HepG2 (cell line): ENCODE results near the gene SCGB3A2. TPM values are rescaled to one million over a fixed set of nuclear protein-coding genes. Genes with fewer than 3 reads are reported as not detected.

ENCODE experiments used
- ATRX ChIP-seq: sonication (generic); formaldehyde crosslinking; IDR thresholded peaks from 2 replicates; pipeline ENCODE4 v1.4.0; 2020; ENCODE audit warnings: missing genetic modification reagents, borderline replicate concordance
- BORCS8-MEF2B ChIP-seq: sonication (generic); formaldehyde crosslinking; IDR thresholded peaks from 2 replicates; pipeline ENCODE4 v1.8.0; 2022; ENCODE audit warnings: mild to moderate bottlenecking, missing genetic modification reagents
- BRF2 ChIP-seq: sonication (generic); formaldehyde crosslinking; IDR thresholded peaks from 2 replicates; pipeline ENCODE4 v1.8.1; 2022; ENCODE audit warnings: mild to moderate bottlenecking, missing genetic modification reagents
- DZIP1 ChIP-seq: sonication (generic); formaldehyde crosslinking; IDR thresholded peaks from 2 replicates; pipeline ENCODE4 v1.5.0; 2020; ENCODE audit warnings: mild to moderate bottlenecking, missing genetic modification reagents
- FOXP1 ChIP-seq, 2 experiments: fragments of 450-650 bp in 1 of 2; IDR thresholded peaks; 2 replicates each; pipeline ENCODE4 v1.6.1; 2017 to 2018; ENCODE audit warnings: antibody characterized with exemption in 1 of 2
- GATAD2A ChIP-seq: IDR thresholded peaks from 2 replicates; pipeline ENCODE4 v1.6.1; 2016
- HNRNPLL ChIP-seq: fragments of 200-400 bp; formaldehyde crosslinking; IDR thresholded peaks from 2 replicates; pipeline ENCODE4 v1.6.1; 2017; ENCODE audit warnings: mild to moderate bottlenecking, low read depth, low read length; ENCODE audit not compliant: poor library complexity, severe bottlenecking
- ISX ChIP-seq: sonication (generic); formaldehyde crosslinking; conservative IDR thresholded peaks from 2 replicates; pipeline ENCODE4 v1.5.0; 2020; ENCODE audit warnings: missing genetic modification reagents
- MAFF ChIP-seq: IDR thresholded peaks from 2 replicates; pipeline ENCODE4 v1.6.1; 2011; ENCODE audit warnings: low read depth, low read length, improper control_type of control experiment
- MED13 ChIP-seq: sonication (generic); formaldehyde crosslinking; IDR thresholded peaks from 2 replicates; pipeline ENCODE4 v1.5.0; 2020; ENCODE audit warnings: missing genetic modification reagents
- NCOA5 ChIP-seq: sonication (generic); formaldehyde crosslinking; IDR thresholded peaks from 2 replicates; pipeline ENCODE4 v1.4.0; 2020; ENCODE audit warnings: missing genetic modification reagents
- PBX3 ChIP-seq: sonication (generic); formaldehyde crosslinking; IDR thresholded peaks from 2 replicates; pipeline ENCODE4 v1.8.1; 2023; ENCODE audit warnings: missing genetic modification reagents, inconsistent platforms, borderline replicate concordance
- PRDM4 ChIP-seq: sonication (generic); formaldehyde crosslinking; IDR thresholded peaks from 2 replicates; pipeline ENCODE4 v1.9.0; 2021; ENCODE audit warnings: missing genetic modification reagents, borderline replicate concordance
- RNF2 ChIP-seq: fragments of 450-650 bp; conservative IDR thresholded peaks from 2 replicates; pipeline ENCODE4 v1.6.1; 2016; ENCODE audit warnings: low read depth
- YY1 ChIP-seq: IDR thresholded peaks from 2 replicates; pipeline ENCODE4 v1.6.1; 2011; ENCODE audit warnings: low read length, low read depth, moderate library complexity, mild to moderate bottlenecking; ENCODE audit not compliant: insufficient read depth, insufficient replicate concordance
- ZBTB20 ChIP-seq: sonication (generic); formaldehyde crosslinking; IDR thresholded peaks from 2 replicates; pipeline ENCODE4 v1.8.1; 2023; ENCODE audit warnings: missing genetic modification reagents, low read depth, mild to moderate bottlenecking, borderline replicate concordance
- ZFP37 ChIP-seq: sonication (generic); formaldehyde crosslinking; IDR thresholded peaks from 2 replicates; pipeline ENCODE4 v1.4.0; 2020; ENCODE audit warnings: missing genetic modification reagents, borderline replicate concordance
- ZNF513 ChIP-seq: sonication (generic); formaldehyde crosslinking; conservative IDR thresholded peaks from 2 replicates; pipeline ENCODE4 v1.5.0; 2020; ENCODE audit warnings: missing genetic modification reagents
- ZNF660 ChIP-seq: sonication (generic); formaldehyde crosslinking; IDR thresholded peaks from 2 replicates; pipeline ENCODE4 v1.5.1; 2020; ENCODE audit warnings: mild to moderate bottlenecking, low read depth, missing genetic modification reagents, borderline replicate concordance
- ZNF746 ChIP-seq: sonication (generic); formaldehyde crosslinking; IDR thresholded peaks from 2 replicates; pipeline ENCODE4 v1.8.0; 2022; ENCODE audit warnings: mild to moderate bottlenecking, missing genetic modification reagents
- ZNF777 ChIP-seq: sonication (generic); formaldehyde crosslinking; IDR thresholded peaks from 2 replicates; pipeline ENCODE4 v1.4.0; 2020; ENCODE audit warnings: missing genetic modification reagents
- polyA plus RNA-seq, 8 experiments: library from polyadenylated mRNA; depleted of rRNA in 3 of 8; stranded (reverse) in 7 of 8; unstranded in 1 of 8; fragments of >200 nt; fragmentation: Illumina TruSeq in 4 of 8; extraction: Trizol in 4 of 8; gene quantifications; 2 replicates each; pipeline versions ENCODE4 v1.2.1 to v1.2.3, GENCODE V29; 2011 to 2016; ENCODE audit warnings: low read depth in 4 of 8, missing spikeins in 1 of 8, mixed read lengths in 1 of 8; ENCODE audit not compliant: insufficient read depth in 1 of 8
- total RNA-seq, 5 experiments: library from RNA; depleted of rRNA; stranded (reverse); fragments of >200 nt; fragmentation: Illumina TruSeq; extraction: Trizol; gene quantifications; 2 replicates each; pipeline ENCODE4 v1.2.3, GENCODE V29; 2016; ENCODE audit warnings: low read depth in 1 of 5

Gene SCGB3A2
- total and polyA plus RNA-seq, 2 of the 13 experiments (the other 11 are each of a cell fraction or from before 2014, with no cell fraction given): not detected

- TF ChIP-seq ZNF513 (CRISPR knock-in tag): no peak
- TF ChIP-seq NCOA5 (CRISPR knock-in tag): no peak
- TF ChIP-seq ATRX (CRISPR knock-in tag): no peak
- no peak for TF ChIP-seq PBX3
- no peak for TF ChIP-seq YY1
- peak; percentile 100 for TF ChIP-seq FOXP1 (IDR thresholded peaks at IDR 0.05)
- peak; percentile 100 for TF ChIP-seq FOXP1 (CRISPR knock-in tag; IDR thresholded peaks at IDR 0.05)
- no peak; the same call in 1 of the 2 replicates for TF ChIP-seq MAFF
- TF ChIP-seq RNF2: peak; percentile 90
- TF ChIP-seq BORCS8-MEF2B: no peak
- TF ChIP-seq ZNF777: no peak
- TF ChIP-seq PRDM4 (CRISPR knock-in tag): no peak
- 0 out of 2 replicates have a peak, but pooled peaks have one; percentile 64 for TF ChIP-seq BRF2 (CRISPR knock-in tag)
- TF ChIP-seq ZBTB20 (CRISPR knock-in tag): peak; percentile 88
- no peak for TF ChIP-seq ZNF660 (CRISPR knock-in tag)
- TF ChIP-seq GATAD2A (CRISPR knock-in tag): peak; percentile 100
- TF ChIP-seq DZIP1 (CRISPR knock-in tag): no peak
- no peak for TF ChIP-seq ISX (CRISPR knock-in tag)
- no peak for TF ChIP-seq ZNF746
- TF ChIP-seq MED13 (CRISPR knock-in tag): no peak
- no peak for TF ChIP-seq ZFP37 (CRISPR knock-in tag)
- TF ChIP-seq HNRNPLL: no peak
Observed at GRCh38 chr5:147835386-147835798, 43.1 kb upstream of the SCGB3A2 start (continued).
